Activated CD4-positive, alpha-beta T cell treated with anti-CD3 and anti-CD28 coated beads, Interleukin-2, amount 10 ng/mL, durations not matched to agents 7 days and 5 days (primary cell): ENCODE measurements around the gene ARL8A. TPM values are rescaled to one million over a fixed set of nuclear protein-coding genes. Genes with fewer than 3 reads are reported as not detected.
A peak's percentile ranks its signal among the peaks of the same experiment; 100 is the strongest.
"Not testable (repeated sequence)": the region's sequence is repeated elsewhere in the genome, so short reads cannot be mapped to it uniquely, and the experiment has no call there.

ENCODE experiments used
- CTCF ChIA-PET: fragments of 350-600 bp; sonication (Branson Sonifier 250); formaldehyde crosslinking; loops from one replicate; lab custom pipeline; 2021; ENCODE audit warnings: antibody characterized with exemption; lab: Charles Lee
- POLR2A ChIA-PET: fragments of 350-600 bp; sonication (Branson Sonifier 250); formaldehyde crosslinking; loops from one replicate; lab custom pipeline; 2021; ENCODE audit warnings: antibody characterized with exemption; lab: Charles Lee
- DNase-seq: peaks from one replicate; pipeline ENCODE4 v3.0.0-alpha.2; 2020
- H3K27ac Mint-ChIP-seq: one replicate; pipeline ENCODE4 v1.8.0; 2021; ENCODE audit warnings: mild to moderate bottlenecking, moderate library complexity, mixed read lengths
- H3K27me3 Mint-ChIP-seq: one replicate; pipeline ENCODE4 v1.8.0; 2021; ENCODE audit warnings: mixed read lengths
- H3K36me3 Mint-ChIP-seq: one replicate; pipeline ENCODE4 v1.8.0; 2021; ENCODE audit warnings: low read depth, mixed read lengths
- H3K4me1 Mint-ChIP-seq: one replicate; pipeline ENCODE4 v1.8.0; 2021; ENCODE audit warnings: mixed read lengths
- H3K4me3 Mint-ChIP-seq: one replicate; pipeline ENCODE4 v1.8.0; 2021; ENCODE audit warnings: mild to moderate bottlenecking, moderate library complexity, mixed read lengths
- H3K9me3 Mint-ChIP-seq: one replicate; pipeline ENCODE4 v1.8.0; 2021; ENCODE audit warnings: mixed read lengths
- total RNA-seq, 2 experiments: library from RNA; stranded (reverse); gene quantifications; one replicate each; pipeline ENCODE4 v1.2.3, GENCODE V29; 2021

The ARL8A gene
- total RNA-seq, 2 experiments from 2014 or later: 51.6 to 53.8 TPM

DNA sequence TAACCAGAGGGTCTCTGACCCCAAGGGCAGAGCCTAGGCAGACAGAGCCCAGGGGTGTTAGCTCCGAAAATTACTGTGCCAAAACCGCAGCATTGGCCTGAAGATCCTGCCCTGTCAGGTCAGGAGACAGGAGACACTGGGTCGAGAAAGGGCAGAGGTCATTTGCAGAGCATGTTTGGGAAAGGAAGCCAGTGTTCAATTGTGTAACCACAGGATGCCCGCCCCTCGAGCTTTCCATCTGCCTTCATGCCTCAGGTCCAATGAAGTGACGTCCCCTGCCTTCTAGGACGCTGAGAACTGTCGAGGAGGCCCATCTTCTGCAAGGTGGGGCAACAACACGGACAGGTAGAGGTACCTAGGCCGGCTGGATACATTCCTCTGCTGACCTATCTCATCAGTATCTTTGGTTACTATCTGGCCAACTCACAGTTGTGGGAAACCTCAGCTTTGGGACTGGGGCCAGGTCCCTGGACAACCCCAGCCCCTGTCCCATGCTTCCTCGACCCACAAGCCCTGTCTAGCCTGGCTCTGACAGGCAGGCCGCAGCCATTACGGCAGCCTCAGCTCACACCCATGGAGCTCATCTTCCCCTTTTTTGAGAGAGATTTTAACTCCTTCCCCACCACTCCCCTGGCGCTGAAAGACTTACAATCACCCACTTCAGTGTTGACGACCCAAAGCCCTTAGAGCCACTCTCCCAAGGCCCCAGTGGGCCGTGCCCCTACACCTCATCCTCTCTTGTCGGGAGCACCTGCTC lies 1.3 kb downstream of the ARL8A start:
- Mint-ChIP-seq H3K27me3 (no peaks in the 10 kb centered on the region), H3K9me3 (no peaks in the 10 kb centered on the region), H3K27ac (peak overlapping the region; percentile 83), H3K36me3 (peaks cover 21% of the 10 kb centered on the region), H3K4me3 (peak overlapping the region; percentile 93), H3K4me1 (peaks cover 38% of the 10 kb centered on the region)
- no peak for DNase-seq
- ChIA-PET POLR2A (interaction anchor here (1.1 kb wide), 1 partner anchor 17 kb away, joined by 3 read pairs; the partner anchor contains the start of gene PTPN7), CTCF (interaction anchor here (1.2 to 6.5 kb wide), 3 partner anchors 17 to 143 kb away, joined by 3 to 35 read pairs (median 3); partner anchors contain the start of gene PTPN7)

DNA sequence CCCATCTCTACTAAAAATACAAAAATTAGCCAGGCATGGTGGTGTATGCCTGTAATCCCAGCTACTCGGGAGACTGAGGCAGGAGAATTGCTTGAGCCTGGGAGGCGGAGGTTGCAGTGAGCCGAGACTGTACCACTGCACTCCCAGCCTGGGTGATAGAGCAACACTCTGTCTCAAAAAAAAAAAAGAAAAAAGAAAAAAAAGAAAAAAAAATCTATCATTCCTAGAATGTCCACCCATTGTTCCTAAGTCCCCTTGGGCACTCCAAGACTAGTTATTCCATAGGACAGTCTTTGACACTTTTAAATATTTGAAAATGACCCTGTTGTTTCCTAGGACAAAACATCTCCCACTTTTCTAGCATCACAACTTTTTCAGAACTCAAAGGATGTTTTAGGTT lies 3.1 kb downstream of the ARL8A start:
- H3K4me3 Mint-ChIP-seq, H3K9me3 Mint-ChIP-seq, POLR2A ChIA-PET, DNase-seq, H3K27ac Mint-ChIP-seq, H3K27me3 Mint-ChIP-seq: not testable (repeated sequence)
- Mint-ChIP-seq H3K4me1 (peaks cover 36% of the 10 kb centered on the region), H3K36me3 (peaks cover 22% of the 10 kb centered on the region)
- CTCF ChIA-PET: interaction anchor here (0.6 kb wide), 1 partner anchor 22 kb away, joined by 3 read pairs; no protein-coding TSS in a partner anchor

DNA sequence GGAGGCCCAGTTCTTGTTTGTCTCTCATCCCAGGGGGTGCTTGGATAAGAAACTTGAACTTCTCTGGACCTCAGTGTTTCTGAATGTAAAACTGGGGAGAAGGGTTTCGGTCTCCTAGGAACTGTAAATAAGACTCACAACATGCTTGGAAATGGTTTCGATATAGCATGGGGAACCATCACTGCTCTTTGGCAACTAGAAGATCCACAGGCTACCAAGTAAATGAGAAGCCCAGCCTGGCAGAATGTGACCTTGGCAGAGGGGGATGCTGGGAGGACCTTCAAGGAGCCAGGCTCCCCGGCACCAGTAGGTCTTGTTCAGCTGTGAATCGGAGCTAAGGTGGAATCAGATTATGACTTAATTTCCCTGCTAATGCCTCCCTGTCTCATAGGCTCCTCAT lies 3.7 kb downstream of the ARL8A start:
- ChIA-PET CTCF (no interaction called here), POLR2A (no interaction called here)
- H3K4me1 Mint-ChIP-seq: peaks cover 32% of the 10 kb centered on the region
- no peak overlapping the region for H3K4me3 Mint-ChIP-seq
- H3K27ac Mint-ChIP-seq: no peak overlapping the region
- H3K27me3 Mint-ChIP-seq: no peaks in the 10 kb centered on the region
- no peak for DNase-seq
- H3K36me3 Mint-ChIP-seq: peaks cover 23% of the 10 kb centered on the region
- no peaks in the 10 kb centered on the region for H3K9me3 Mint-ChIP-seq

DNA sequence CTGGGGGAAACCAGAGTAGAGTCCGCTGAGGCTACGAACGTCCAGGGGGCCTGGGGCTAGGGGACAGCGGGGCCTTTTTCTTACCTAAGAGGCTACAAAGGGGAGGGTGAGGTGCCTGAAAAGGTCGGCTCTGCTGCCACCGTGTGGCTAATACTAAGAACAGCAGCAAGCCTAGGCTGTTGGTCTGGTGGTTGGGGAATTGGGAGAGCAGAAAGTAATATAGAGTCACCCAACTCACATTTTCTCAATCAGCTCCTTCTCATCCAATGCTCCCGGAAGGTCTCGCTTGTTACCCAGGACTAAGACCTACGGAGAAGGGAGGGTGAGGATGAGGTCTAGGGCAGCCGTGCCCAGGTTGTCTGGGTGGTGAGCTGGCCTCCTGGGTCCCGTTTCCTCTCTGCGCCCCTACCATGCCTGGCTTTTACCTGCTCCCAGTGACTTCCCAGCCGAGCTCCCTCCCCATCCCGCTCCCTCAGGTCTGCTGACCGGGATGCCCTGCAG lies 9.3 kb downstream of the ARL8A start:
- Mint-ChIP-seq H3K9me3 (no peaks in the 10 kb centered on the region), H3K27ac (no peak overlapping the region), H3K36me3 (peaks cover 17% of the 10 kb centered on the region), H3K4me3 (no peak overlapping the region), H3K4me1 (no peaks in the 10 kb centered on the region), H3K27me3 (no peaks in the 10 kb centered on the region)
- peak; percentile 62 for DNase-seq
- ChIA-PET POLR2A (no interaction called here), CTCF (interaction anchor here (0.7 to 1.8 kb wide), 6 partner anchors 9 to 136 kb away, joined by 3 to 10 read pairs (median 3); partner anchors contain the start of gene PTPN7)

DNA sequence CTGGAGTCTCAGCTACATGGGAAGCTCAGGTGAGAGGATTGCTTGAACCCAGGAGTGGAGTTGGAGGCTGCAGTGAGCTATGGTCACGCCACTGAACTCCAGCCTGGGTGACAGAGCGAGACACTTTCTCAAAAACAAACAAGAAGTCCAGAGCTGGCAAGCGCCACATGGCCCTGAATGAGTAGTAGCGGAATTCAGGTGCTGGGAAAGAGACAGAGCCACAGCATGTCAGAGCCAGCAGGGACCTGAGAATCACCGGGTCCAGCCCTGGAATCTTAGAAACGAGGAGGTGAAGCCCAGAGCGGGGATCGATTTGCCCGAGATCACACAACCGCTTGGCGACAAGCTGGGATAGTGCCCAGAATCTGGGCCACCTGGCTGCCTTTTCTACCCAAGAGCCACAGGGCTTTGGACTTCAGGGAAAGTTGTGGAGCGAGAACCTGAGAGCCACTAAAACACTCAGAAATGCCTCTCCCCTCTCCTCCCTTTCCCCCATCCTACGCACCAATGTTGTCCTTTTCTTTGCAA lies 9.8 kb downstream of the ARL8A start:
- Mint-ChIP-seq H3K36me3 (peaks cover 17% of the 10 kb centered on the region), H3K27me3 (no peaks in the 10 kb centered on the region), H3K9me3 (no peaks in the 10 kb centered on the region), H3K4me3 (no peak overlapping the region), H3K4me1 (no peaks in the 10 kb centered on the region), H3K27ac (no peak overlapping the region)
- POLR2A ChIA-PET: no interaction called here
- CTCF ChIA-PET: interaction anchor here (0.7 to 1.8 kb wide), 6 partner anchors 9 to 136 kb away, joined by 3 to 10 read pairs (median 3); partner anchors contain the start of gene PTPN7
- DNase-seq: no peak

DNA sequence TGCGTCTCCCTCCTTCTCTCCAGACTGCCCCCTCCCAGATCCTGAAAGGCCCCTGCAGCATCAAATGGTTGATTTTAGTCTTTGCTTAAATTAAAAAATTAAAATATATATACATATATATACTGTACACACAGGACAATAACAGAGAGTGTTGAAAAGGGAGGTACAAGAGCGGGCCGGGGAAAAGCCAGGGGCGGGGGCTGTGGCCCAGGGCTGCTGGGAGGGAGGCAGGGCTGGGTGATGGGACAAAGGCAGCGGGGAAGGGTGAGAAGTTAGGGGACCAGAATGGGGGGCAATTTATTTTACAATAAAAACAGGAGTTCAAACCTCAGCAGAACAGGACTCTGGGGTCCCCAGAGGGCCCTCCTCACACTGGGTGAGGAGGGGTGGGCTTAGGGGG lies 10.5 kb downstream of the ARL8A start:
- POLR2A ChIA-PET: no interaction called here
- no peaks in the 10 kb centered on the region for H3K4me1 Mint-ChIP-seq
- no peaks in the 10 kb centered on the region for H3K27me3 Mint-ChIP-seq
- H3K9me3 Mint-ChIP-seq: no peaks in the 10 kb centered on the region
- no peak overlapping the region for H3K27ac Mint-ChIP-seq
- DNase-seq: no peak
- CTCF ChIA-PET: interaction anchor here (0.7 kb wide), 2 partner anchors 134 to 149 kb away, joined by 3 read pairs; no protein-coding TSS in a partner anchor
- H3K4me3 Mint-ChIP-seq: no peak overlapping the region
- H3K36me3 Mint-ChIP-seq: peaks cover 15% of the 10 kb centered on the region

DNA sequence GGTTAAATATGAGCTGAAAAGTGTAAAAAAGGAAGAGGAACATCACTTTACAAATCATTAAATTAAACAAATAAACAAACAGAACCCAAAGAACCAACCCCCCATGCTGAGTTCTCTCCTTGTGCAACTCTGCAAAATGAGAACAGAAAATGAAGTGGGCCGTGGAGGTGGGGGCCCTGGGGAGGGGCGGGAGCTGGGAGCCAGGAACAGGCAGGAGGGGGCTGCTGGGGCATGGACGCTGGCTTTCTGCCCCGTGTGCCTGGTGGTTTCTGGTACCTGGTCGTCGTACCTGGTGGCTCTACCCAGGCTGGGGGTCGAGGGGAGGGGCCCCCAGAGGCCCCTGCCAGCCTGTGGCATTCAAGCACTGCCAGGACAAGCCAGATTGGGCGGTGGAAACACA lies 11.0 kb downstream of the ARL8A start:
- Mint-ChIP-seq H3K27me3 (no peaks in the 10 kb centered on the region), H3K9me3 (no peaks in the 10 kb centered on the region), H3K27ac (no peak overlapping the region), H3K4me3 (no peak overlapping the region), H3K36me3 (peaks cover 14% of the 10 kb centered on the region), H3K4me1 (no peaks in the 10 kb centered on the region)
- ChIA-PET POLR2A (no interaction called here), CTCF (interaction anchor here (1.3 kb wide), 1 partner anchor 10 kb away, joined by 4 read pairs; no protein-coding TSS in a partner anchor)
- no peak for DNase-seq

DNA sequence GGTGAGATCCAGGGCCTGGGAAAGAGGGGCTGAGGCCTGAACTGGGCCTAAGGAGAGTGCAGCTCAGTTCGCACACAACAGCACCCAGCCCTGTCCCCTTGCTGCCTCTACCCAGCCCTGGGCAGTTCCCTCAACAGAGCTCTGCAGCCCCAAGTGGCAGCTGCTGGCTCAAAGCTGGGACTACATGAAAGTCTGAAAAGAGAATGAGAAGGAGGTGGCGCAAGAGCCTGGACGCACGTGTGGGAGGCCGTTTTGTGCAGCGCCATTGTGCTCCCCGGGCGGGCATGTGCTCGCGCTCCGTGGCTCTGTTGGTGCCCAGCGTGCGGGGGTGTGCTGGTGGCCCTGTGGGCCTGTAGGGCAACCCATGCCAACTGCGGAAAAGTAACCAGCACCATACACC lies 11.5 kb downstream of the ARL8A start:
- Mint-ChIP-seq H3K36me3 (peaks cover 11% of the 10 kb centered on the region), H3K4me1 (no peaks in the 10 kb centered on the region), H3K27ac (no peak overlapping the region), H3K27me3 (no peaks in the 10 kb centered on the region), H3K4me3 (no peak overlapping the region), H3K9me3 (no peaks in the 10 kb centered on the region)
- ChIA-PET CTCF (interaction anchor here (1.3 kb wide), 1 partner anchor 9 kb away, joined by 4 read pairs; no protein-coding TSS in a partner anchor), POLR2A (interaction anchor here (0.7 kb wide), 1 partner anchor 127 kb away, joined by 3 read pairs; no protein-coding TSS in a partner anchor)
- DNase-seq: no peak

DNA sequence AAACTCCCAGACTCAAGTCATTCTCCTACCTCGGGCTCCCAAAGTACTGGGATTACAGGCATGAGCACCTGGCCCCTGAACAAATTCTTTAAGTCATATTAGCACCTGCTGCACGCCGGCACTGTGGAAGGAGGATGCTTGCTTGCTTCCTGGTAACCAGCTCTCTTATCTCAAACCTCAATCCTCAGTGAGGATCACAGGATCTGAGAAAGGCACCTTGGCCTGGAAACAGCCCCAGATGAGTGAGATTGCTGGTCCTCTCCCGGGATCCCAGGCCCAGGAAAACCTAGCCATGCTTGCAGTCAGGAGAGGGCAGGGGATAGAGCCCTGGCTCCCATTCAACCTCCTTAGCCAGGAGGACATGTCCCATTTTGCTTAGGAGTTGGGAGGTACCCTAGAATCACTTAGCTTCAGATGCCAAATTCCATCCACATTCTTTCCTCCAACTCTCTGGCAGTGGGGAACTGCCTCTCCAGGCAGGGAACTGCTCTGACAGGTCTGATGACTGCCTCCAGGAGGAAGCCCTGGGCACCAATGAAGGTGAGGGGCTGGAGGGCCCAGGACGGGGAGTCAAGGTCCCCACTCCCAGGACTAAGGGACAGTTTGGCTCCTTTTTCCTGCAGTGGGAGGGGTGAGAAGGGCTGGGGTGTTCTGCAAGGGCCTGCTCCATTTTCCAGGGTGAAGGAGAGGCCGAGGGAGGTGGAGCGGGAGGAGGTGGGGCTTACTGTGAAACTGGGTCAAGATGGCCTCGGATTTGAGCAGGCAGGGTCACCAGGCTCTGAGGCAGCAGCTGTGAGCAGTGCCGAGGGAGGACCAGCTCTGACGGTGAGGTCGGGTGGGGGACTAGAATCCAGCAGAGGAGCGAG lies 12.3 kb downstream of the ARL8A start:
- Mint-ChIP-seq H3K9me3 (no peaks in the 10 kb centered on the region), H3K27me3 (peaks cover 1% of the 10 kb centered on the region), H3K27ac (no peak overlapping the region), H3K4me3 (no peak overlapping the region), H3K4me1 (no peaks in the 10 kb centered on the region), H3K36me3 (peaks cover 5% of the 10 kb centered on the region)
- CTCF ChIA-PET: interaction anchor here (0.6 to 1.3 kb wide), 2 partner anchors 8 to 58 kb away, joined by 3 to 4 read pairs; no protein-coding TSS in a partner anchor
- DNase-seq: no peak
- POLR2A ChIA-PET: interaction anchor here (0.7 kb wide), 1 partner anchor 126 kb away, joined by 3 read pairs; no protein-coding TSS in a partner anchor

DNA sequence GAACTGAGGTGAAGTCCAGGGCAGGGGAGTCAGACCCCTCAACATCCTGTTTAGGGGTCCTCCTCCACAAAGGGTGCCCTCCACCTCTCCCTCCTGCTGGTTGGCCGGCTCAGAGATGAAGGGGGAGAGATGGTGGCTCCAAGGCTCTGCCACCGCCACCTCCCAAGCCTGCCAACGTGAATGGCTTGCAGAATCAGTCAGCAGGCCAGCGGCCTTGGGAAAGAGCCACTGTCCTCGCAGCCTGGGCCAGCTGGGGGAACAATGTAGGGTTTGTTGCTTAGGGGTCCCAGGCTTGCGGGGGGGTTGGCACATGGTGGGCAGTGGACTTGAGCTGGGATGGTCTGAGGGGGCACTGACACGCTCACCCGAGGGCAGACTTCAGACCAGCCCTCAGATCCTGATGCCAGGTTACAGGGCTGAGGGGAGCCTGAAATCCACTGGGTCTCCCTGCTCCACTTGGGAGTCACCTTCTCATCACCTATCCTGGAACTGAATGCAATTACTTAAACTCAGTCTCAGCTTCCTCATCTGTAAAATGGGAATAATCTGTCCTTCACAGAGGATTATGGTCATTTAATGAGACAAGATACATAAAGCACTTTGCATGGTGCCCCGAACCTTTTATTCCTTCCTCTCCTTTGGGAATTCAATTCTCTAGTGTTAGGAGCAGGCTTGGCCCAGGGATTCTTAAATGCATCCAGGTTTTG lies 13.6 kb downstream of the ARL8A start:
- POLR2A ChIA-PET: no interaction called here
- Mint-ChIP-seq H3K4me1 (no peaks in the 10 kb centered on the region), H3K27me3 (peaks cover 2% of the 10 kb centered on the region), H3K36me3 (peaks cover 5% of the 10 kb centered on the region), H3K4me3 (no peak overlapping the region), H3K27ac (no peak overlapping the region), H3K9me3 (no peaks in the 10 kb centered on the region)
- CTCF ChIA-PET: interaction anchor here (1.1 kb wide), 2 partner anchors 15 to 235 kb away, joined by 3 to 5 read pairs; no protein-coding TSS in a partner anchor
- DNase-seq: no peak

DNA sequence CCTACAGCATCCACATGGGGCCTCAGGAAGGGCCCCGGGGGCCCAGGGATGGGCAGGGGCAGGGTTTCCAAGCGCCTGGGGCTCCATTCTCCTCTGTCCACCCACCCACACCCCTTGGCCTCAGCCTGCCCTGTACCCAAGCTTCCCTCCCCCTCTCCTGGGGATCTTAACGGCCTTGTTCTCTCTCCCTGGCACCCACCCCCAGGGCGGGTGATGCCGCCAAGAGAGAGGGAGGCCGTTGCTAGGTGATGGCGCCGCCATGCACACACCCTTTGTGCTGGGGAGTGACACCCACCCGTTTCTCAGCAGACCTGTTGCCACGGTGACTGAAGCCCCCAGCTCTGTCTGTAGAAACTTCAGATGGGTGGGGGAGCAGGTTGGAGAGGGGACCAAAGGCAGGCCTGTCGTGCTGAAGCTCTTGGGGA lies 14.2 kb downstream of the ARL8A start:
- Mint-ChIP-seq H3K4me3 (no peak overlapping the region), H3K27me3 (peaks cover 8% of the 10 kb centered on the region), H3K27ac (no peak overlapping the region), H3K4me1 (no peaks in the 10 kb centered on the region), H3K36me3 (peaks cover 3% of the 10 kb centered on the region), H3K9me3 (no peaks in the 10 kb centered on the region)
- ChIA-PET POLR2A (no interaction called here), CTCF (interaction anchor here (0.9 to 1.3 kb wide), 3 partner anchors 16 to 235 kb away, joined by 3 to 5 read pairs (median 3); no protein-coding TSS in a partner anchor)
- no peak for DNase-seq
